Stomach (tissue), 9 donors: ENCODE data around the gene NHS. TPM values are rescaled to one million over a fixed set of nuclear protein-coding genes. Genes with fewer than 3 reads are reported as not detected.
A peak's percentile ranks its signal among the peaks of the same experiment; 100 is the strongest.

Experiments
- DNase-seq, 2 donors: peaks; one replicate each; pipeline versions ENCODE4 v3.0.0 to v3.0.0-alpha.2; 2013 to 2019
- H3K27ac ChIP-seq, 5 donors: fragments of 200-600 bp in 4 of 5; sonication (generic) in 4 of 5; one replicate each; pipeline ENCODE4 v1.5.1; 2013 to 2019; ENCODE audit warnings: mild to moderate bottlenecking in 1 of 5, moderate library complexity in 1 of 5
- H3K27me3 ChIP-seq, 3 donors: fragments of 200-600 bp; sonication (generic); one replicate each; pipeline ENCODE4 v1.5.1; 2017 to 2019; ENCODE audit warnings: mixed run types in 1 of 3
- H3K36me3 ChIP-seq, 4 donors: fragments of 200-600 bp; sonication (generic); 1 replicate in 3 of 4; 2 replicates in 1 of 4; pipeline ENCODE4 v1.5.1; 2016 to 2019
- H3K4me1 ChIP-seq, 4 donors: fragments of 200-600 bp; sonication (generic); one replicate each; pipeline ENCODE4 v1.5.1; 2016 to 2019
- H3K4me3 ChIP-seq, 4 donors: fragments of 200-600 bp; sonication (generic) in 3 of 4; one replicate each; pipeline ENCODE4 v1.5.1; 2016 to 2019; ENCODE audit warnings: mild to moderate bottlenecking in 1 of 4
- H3K9me3 ChIP-seq, 4 donors: fragments of 200-600 bp; sonication (generic); one replicate each; pipeline ENCODE4 v1.5.1; 2016 to 2019
- EP300 ChIP-seq: sonication (generic); formaldehyde crosslinking; IDR thresholded peaks from one replicate; pipeline ENCODE4 v1.6.1; 2017; ENCODE audit warnings: antibody characterized with exemption
- POLR2A ChIP-seq, 4 donors: fragments of 450-650 bp; IDR thresholded peaks; one replicate each; pipeline ENCODE4 v1.6.1; 2016; ENCODE audit warnings: antibody characterized with exemption in 4 of 4, control low read depth in 2 of 4, mild to moderate bottlenecking in 1 of 4, moderate library complexity in 1 of 4
- POLR2AphosphoS5 ChIP-seq, 3 donors: sonication (generic); formaldehyde crosslinking; IDR thresholded peaks; one replicate each; pipeline ENCODE4 v1.6.1; 2016; ENCODE audit warnings: antibody characterized with exemption in 3 of 3
- WGBS, 5 donors: extraction: QIAGEN DNeasy Blood & Tissue Kit in 3 of 5; methylation state at CpG; one replicate each; pipeline versions ENCODE4 v1.1.5 to v1.1.7; 2013 to 2018; 5-methylcytosine and 5-hydroxymethylcytosine counted together
- intact Hi-C: fragments of 100-400 bp; cut with DNase I; formaldehyde crosslinking; loops from one replicate; pipeline ENCODE4 v1.15.1; 2023; ENCODE audit warnings: low total_unique reads
- polyA plus RNA-seq, 3 donors: library from polyadenylated mRNA; stranded (reverse); fragments of 200-250 nt; gene quantifications; one replicate each; pipeline ENCODE4 v1.2.3, GENCODE V29; 2013
- total RNA-seq, 5 donors: library from RNA; depleted of rRNA; stranded (reverse); fragments of >200 nt; gene quantifications; one replicate each; pipeline versions ENCODE4 v1.1.0 to v1.2.3, GENCODE V29; 2014 to 2016
- TF ChIP-seq, protein P1 (sequence below), 7 experiments: fragments of 450-650 bp in 4 of 7; fragments of 200-600 bp in 3 of 7; sonication (generic) in 3 of 7; IDR thresholded peaks; one replicate each; pipeline ENCODE4 v1.5.1; 2016 to 2019; ENCODE audit warnings: antibody characterized with exemption in 7 of 7, control low read depth in 2 of 7, mild to moderate bottlenecking in 1 of 7
- donor health status: healthy with polysubstance abuse.
- donor health status: Bipolar disorder and iron deficiency.
- donor health status: healthy.

The NHS gene
- total and polyA plus RNA-seq, 8 donors, result 1.00 to 7.5 (median 4.3) TPM

DNA sequence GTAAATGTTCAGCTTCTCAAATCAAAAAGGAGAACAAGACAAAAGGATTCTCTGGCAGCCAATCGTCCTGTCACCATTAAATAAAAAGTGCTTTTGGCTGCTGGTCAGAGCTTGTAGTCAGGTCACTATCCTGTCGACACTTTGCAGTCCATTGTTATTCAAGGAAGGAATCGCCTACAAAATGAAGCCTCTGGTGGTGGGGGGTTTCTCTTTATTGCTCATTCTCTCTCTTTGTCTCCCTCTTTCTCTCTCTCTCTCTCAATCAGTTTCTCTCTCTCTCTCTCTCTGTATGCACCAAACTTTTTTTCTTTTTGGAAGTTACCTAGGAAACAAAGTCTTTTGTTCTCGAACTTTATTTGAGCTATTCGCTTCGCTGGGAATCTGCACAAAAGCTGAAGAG is 344.7 kb downstream of the NHS start:
- H3K36me3 ChIP-seq, result no peaks in the 10 kb centered on the region
- no peak for DNase-seq
- 56 to 92% (median 79%) methylated on average over 6 of the region's 6 CpGs for WGBS, 5 donors
- intact Hi-C loops, result no loop called here
- no peak overlapping the region for H3K4me3 ChIP-seq
- TF ChIP-seq POLR2AphosphoS5 (IDR thresholded peaks at IDR 0.05) (no peak), POLR2A (IDR thresholded peaks at IDR 0.05) (no peak), EP300 (no peak)
- TF ChIP-seq, protein P1, sequence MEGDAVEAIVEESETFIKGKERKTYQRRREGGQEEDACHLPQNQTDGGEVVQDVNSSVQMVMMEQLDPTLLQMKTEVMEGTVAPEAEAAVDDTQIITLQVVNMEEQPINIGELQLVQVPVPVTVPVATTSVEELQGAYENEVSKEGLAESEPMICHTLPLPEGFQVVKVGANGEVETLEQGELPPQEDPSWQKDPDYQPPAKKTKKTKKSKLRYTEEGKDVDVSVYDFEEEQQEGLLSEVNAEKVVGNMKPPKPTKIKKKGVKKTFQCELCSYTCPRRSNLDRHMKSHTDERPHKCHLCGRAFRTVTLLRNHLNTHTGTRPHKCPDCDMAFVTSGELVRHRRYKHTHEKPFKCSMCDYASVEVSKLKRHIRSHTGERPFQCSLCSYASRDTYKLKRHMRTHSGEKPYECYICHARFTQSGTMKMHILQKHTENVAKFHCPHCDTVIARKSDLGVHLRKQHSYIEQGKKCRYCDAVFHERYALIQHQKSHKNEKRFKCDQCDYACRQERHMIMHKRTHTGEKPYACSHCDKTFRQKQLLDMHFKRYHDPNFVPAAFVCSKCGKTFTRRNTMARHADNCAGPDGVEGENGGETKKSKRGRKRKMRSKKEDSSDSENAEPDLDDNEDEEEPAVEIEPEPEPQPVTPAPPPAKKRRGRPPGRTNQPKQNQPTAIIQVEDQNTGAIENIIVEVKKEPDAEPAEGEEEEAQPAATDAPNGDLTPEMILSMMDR (IDR thresholded peaks at IDR 0.05), result no peak
- H3K27ac ChIP-seq, result no peak overlapping the region
- no peaks in the 10 kb centered on the region for H3K4me1 ChIP-seq
- no peaks in the 10 kb centered on the region for H3K9me3 ChIP-seq
- H3K27me3 ChIP-seq, result no peaks in the 10 kb centered on the region

DNA sequence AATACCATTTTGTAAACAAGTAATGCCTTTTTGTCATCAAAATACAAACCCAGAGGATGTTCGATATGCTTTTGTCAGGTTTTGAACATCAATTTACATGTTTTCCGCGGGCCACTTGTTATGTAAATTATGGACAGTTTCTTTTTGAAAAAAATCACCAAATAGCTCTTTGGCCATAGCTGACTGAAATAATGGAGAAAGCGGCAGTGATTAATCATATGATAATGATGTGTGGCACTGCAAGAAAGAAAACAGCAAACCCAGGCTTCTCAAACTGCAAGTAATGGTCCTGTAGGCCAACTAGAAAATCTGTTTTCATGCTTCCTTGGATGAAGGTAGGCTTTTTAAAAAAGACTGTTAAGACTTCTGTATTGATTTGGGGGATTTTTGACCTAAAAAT is 346.7 kb downstream of the NHS start:
- no peaks in the 10 kb centered on the region for H3K9me3 ChIP-seq
- no peaks in the 10 kb centered on the region for H3K27me3 ChIP-seq
- H3K4me3 ChIP-seq, result no peak overlapping the region
- TF ChIP-seq POLR2AphosphoS5 (IDR thresholded peaks at IDR 0.05), result no peak
- TF ChIP-seq POLR2A (IDR thresholded peaks at IDR 0.05), result no peak
- no peak overlapping the region for H3K27ac ChIP-seq
- H3K36me3 ChIP-seq, result peaks cover 0 to 13% (median 10%) of the 10 kb centered on the region in 4 donors
- intact Hi-C loops, result no loop called here
- WGBS, 5 donors, result 65 to 92% (median 77%) methylated on average over 4 of the region's 4 CpGs
- no peak for DNase-seq
- H3K4me1 ChIP-seq, result no peaks in the 10 kb centered on the region

DNA sequence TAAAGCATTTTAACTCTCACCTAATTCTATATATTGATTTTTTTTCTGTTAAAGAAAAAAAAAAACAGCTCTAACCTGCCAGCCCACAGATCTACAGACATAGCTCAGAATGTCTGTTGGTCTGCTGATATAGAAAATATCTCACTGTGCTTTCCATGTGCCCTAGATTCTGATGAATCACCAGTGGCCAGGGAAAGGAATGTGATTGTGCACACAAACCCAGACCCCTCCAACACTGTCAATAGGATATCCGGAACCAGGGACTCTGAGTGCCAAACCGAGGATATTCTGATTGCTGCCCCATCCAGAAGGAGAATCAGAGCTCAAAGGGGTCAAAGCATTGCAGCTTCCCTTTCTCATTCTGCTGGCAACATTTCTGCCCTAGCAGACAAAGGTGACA is 350.2 kb downstream of the NHS start:
- H3K36me3 ChIP-seq, result peaks cover 0 to 13% (median 10%) of the 10 kb centered on the region in 4 donors
- no peaks in the 10 kb centered on the region for H3K9me3 ChIP-seq
- intact Hi-C loops, result no loop called here
- TF ChIP-seq, protein P1 (IDR thresholded peaks at IDR 0.05), result no peak
- no peak for TF ChIP-seq POLR2AphosphoS5 (IDR thresholded peaks at IDR 0.05)
- no peak for TF ChIP-seq EP300
- no peak for TF ChIP-seq POLR2A (IDR thresholded peaks at IDR 0.05)
- H3K27me3 ChIP-seq, result no peaks in the 10 kb centered on the region
- no peaks in the 10 kb centered on the region for H3K4me1 ChIP-seq
- no peak for DNase-seq
- WGBS, 5 donors, result 61 to 94% (median 88%) methylated on average over 2 of the region's 2 CpGs
- H3K27ac ChIP-seq, result no peak overlapping the region
- no peak overlapping the region for H3K4me3 ChIP-seq

DNA sequence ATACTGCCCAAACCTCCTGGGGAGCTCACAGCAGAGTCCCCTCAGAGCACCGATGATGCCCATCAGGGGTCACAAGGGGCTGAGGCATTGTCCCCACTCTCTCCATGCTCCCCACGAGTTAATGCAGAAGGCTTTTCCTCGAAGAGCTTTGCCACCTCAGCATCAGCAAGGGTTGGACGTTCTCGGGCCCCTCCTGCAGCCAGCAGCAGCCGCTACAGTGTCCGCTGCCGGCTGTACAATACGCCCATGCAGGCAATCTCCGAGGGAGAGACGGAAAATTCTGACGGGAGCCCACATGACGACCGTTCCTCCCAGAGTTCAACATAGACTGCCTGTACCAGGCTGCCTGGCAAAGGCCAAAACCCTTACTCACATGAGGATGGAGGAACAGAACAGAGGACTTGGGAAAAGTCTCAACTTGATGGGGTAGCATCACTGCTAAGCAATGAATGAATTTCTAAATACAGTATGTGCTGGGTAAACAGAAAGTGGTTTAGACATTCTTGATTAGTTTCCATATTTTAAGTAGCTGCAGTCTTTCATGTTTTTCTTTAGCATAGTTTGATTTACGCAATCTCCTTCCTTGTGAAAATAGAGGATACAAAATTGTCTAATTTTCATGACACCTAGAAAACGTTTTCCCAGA is 357.3 kb downstream of the NHS start:
- H3K27ac ChIP-seq, result no peak overlapping the region
- peaks cover 0 to 12% (median 0%) of the 10 kb centered on the region in 4 donors for H3K4me1 ChIP-seq
- peaks cover 0 to 6% (median 0%) of the 10 kb centered on the region in 4 donors for H3K36me3 ChIP-seq
- 63 to 91% (median 77%) methylated on average over 2 to 16 of the region's 16 CpGs for WGBS, 5 donors
- intact Hi-C loops, result no loop called here
- no peak overlapping the region for H3K4me3 ChIP-seq
- TF ChIP-seq EP300, result no peak
- TF ChIP-seq POLR2A (IDR thresholded peaks at IDR 0.05), result no peak
- TF ChIP-seq, protein P1 (IDR thresholded peaks at IDR 0.05), result no peak
- TF ChIP-seq POLR2AphosphoS5 (IDR thresholded peaks at IDR 0.05), result no peak
- no peak for DNase-seq
- H3K9me3 ChIP-seq, result no peaks in the 10 kb centered on the region
- H3K27me3 ChIP-seq, result peaks cover 0 to 4% (median 0%) of the 10 kb centered on the region in 3 donors

DNA sequence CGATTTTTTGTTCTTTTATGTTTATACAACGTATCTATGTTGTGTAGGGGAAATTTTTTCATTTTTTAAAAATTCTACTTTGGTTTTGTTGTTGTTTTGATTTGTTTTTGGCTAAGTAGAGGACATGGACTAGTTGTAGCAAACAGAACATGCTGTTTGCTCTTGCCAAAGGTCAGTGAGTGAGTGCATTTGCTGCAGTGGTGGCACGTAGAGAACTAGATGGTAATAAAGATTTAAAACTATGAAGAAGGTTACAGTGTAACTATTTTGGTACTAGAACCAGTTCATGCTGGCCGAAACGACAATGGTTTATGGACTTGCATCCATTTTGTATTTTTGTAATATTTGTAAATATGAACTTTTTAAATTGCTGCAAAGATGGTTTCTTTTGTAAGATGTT is 360.4 kb downstream of the NHS start:
- no peak overlapping the region for H3K4me3 ChIP-seq
- H3K27ac ChIP-seq, result peak overlapping the region in 4 of 5 donors; percentile 15 to 94 (median 89)
- peaks cover 0 to 4% (median 0%) of the 10 kb centered on the region in 3 donors for H3K27me3 ChIP-seq
- intact Hi-C loops, result no loop called here
- peaks cover 0 to 6% (median 0%) of the 10 kb centered on the region in 4 donors for H3K36me3 ChIP-seq
- peak in 1 of 2 donors; percentile 39 for DNase-seq
- TF ChIP-seq, protein P1 (IDR thresholded peaks at IDR 0.05), result no peak
- TF ChIP-seq EP300, result no peak
- no peak for TF ChIP-seq POLR2AphosphoS5 (IDR thresholded peaks at IDR 0.05)
- no peak for TF ChIP-seq POLR2A (IDR thresholded peaks at IDR 0.05)
- peaks cover 0 to 5% (median 0%) of the 10 kb centered on the region in 4 donors for H3K9me3 ChIP-seq
- WGBS, 5 donors, result 19 to 43% (median 39%) methylated on average over 5 of the region's 5 CpGs
- peaks cover 0 to 22% (median 8%) of the 10 kb centered on the region in 4 donors for H3K4me1 ChIP-seq
